ENCODE results near the gene PANK2. TPM values are rescaled to one million over a fixed set of nuclear protein-coding genes. Genes with fewer than 3 reads are reported as not detected.

PANK2 gene
- total RNA-seq, 2 donors from 2014 or later: 58.3 to 113 TPM

GRCh38 chr20:3925113-3925695, 36.0 kb downstream of the PANK2 start:
- Histone ChIP-seq H3K4me3 (no peak overlapping the region), H3K9me3 (no peaks in the 10 kb centered on the region), H3K27me3 (replicated peaks; ENCODE audit: insufficient read depth) (no peaks in the 10 kb centered on the region), H3K4me1 (ENCODE audit: control insufficient read depth in 1 of 2, low read depth in 2 of 2) (peaks cover 20 to 37% of the 10 kb centered on the region in 2 donors), H3K36me3 (peaks cover 26% of the 10 kb centered on the region), H3K27ac (no peak overlapping the region)
- no peak for DNase-seq (ENCODE audit: low spot score)
- TF ChIP-seq CTCF (IDR thresholded peaks at IDR 0.05): no peak
- no peak for ATAC-seq (ENCODE audit: insufficient number of reproducible peaks, low FRiP score, low read depth)

- TF ChIP-seq CTCF (IDR thresholded peaks at IDR 0.05): no peak
- Histone ChIP-seq H3K27me3 (replicated peaks; ENCODE audit: insufficient read depth) (no peaks in the 10 kb centered on the region), H3K36me3 (peaks cover 26% of the 10 kb centered on the region), H3K4me3 (no peak overlapping the region), H3K27ac (no peak overlapping the region), H3K4me1 (ENCODE audit: control insufficient read depth in 1 of 2, low read depth in 2 of 2) (peaks cover 20 to 46% of the 10 kb centered on the region in 2 donors), H3K9me3 (no peaks in the 10 kb centered on the region)
- ATAC-seq (ENCODE audit: insufficient number of reproducible peaks, low FRiP score, low read depth) (no peak), DNase-seq (ENCODE audit: low spot score) (no peak)
Observed at GRCh38 chr20:3925899-3926638, 36.9 kb downstream of the PANK2 start.

- Histone ChIP-seq H3K9me3 (no peaks in the 10 kb centered on the region), H3K27me3 (replicated peaks; ENCODE audit: insufficient read depth) (no peaks in the 10 kb centered on the region), H3K36me3 (peaks cover 19% of the 10 kb centered on the region), H3K4me1 (ENCODE audit: control insufficient read depth in 1 of 2, low read depth in 2 of 2) (peaks cover 33 to 61% of the 10 kb centered on the region in 2 donors), H3K27ac (peak overlapping the region in 1 of 2 donors; percentile 23), H3K4me3 (no peak overlapping the region)
- no peak for DNase-seq (ENCODE audit: low spot score)
- ATAC-seq (ENCODE audit: insufficient number of reproducible peaks, low FRiP score, low read depth): no peak
- no peak for TF ChIP-seq CTCF (IDR thresholded peaks at IDR 0.05)
Observed at GRCh38 chr20:3927486-3928291, 38.5 kb downstream of the PANK2 start.

GRCh38 chr20:3929713-3930060, 40.5 kb downstream of the PANK2 start:
- no peak for DNase-seq (ENCODE audit: low spot score)
- ATAC-seq (ENCODE audit: insufficient number of reproducible peaks, low FRiP score, low read depth): no peak
- Histone ChIP-seq H3K4me1 (ENCODE audit: control insufficient read depth in 1 of 2, low read depth in 2 of 2) (peaks cover 36 to 61% of the 10 kb centered on the region in 2 donors), H3K9me3 (no peaks in the 10 kb centered on the region), H3K4me3 (no peak overlapping the region), H3K27ac (peak overlapping the region in 1 of 2 donors; percentile 66), H3K27me3 (replicated peaks; ENCODE audit: insufficient read depth) (no peaks in the 10 kb centered on the region), H3K36me3 (peaks cover 10% of the 10 kb centered on the region)
- no peak for TF ChIP-seq CTCF (IDR thresholded peaks at IDR 0.05)
